ENCODE data around the gene FYN.

FYN gene

DNA sequence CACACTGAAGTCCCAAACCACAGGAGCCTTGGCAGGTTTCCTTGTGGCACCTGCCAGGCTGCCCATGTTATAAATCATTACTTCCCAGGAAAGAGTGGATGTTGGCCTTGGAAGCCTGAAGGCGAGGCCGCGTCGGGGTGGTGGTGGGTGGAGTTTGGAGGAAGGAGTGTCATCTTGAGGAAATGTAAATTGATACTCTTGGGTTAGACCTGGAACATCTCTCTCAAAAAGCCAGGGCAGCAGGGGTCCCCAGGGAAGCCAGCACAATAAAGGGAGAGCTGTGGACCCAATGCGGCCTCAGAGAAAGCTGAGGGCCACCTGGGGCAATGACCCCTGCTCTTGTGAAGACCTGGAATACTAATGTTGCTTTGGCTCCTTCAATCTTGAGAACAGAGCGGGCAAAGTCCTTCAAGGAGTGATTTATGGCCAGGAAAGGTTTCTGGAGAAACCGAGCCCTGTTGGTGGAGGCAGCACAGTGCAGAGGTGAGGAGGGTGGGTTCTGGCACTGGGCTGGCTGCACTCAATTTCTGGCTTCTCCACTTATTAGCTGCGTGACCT is 241.3 kb downstream of the FYN start:
- TF ChIP-seq RAD21 (IDR thresholded peaks at IDR 0.05; ENCODE audit: low read depth) (0 out of 2 replicates have a peak, but pooled peaks have one; percentile 4), TAF1 (IDR thresholded peaks at IDR 0.05; ENCODE audit: low read depth) (no peak), NFIC (IDR thresholded peaks at IDR 0.05) (peak; percentile 46)

DNA sequence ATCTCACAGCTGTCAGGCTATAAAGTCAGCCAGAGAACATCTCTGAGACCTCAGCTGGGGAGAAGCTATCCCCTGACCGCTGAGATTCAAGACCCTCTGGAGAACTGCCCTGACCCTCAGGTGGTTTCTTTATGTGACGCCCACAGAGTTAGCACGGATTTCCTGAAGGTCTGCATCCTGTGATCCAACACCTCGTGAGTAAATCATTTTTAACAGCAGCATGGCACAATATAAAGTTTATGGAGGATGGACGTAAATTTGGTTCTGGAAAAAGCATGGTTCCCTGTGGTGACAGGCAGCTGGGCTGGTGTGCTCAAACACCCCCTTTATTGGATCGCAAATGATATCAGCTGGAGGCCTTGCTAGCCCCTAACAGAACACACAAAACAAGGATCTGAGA is 242.2 kb downstream of the FYN start:
- TF ChIP-seq RAD21 (IDR thresholded peaks at IDR 0.05; ENCODE audit: low read depth) (no peak), CREB1 (IDR thresholded peaks at IDR 0.05; ENCODE audit: low read depth) (no peak), ZBTB7A (IDR thresholded peaks at IDR 0.05; ENCODE audit: low read depth) (no peak), TEAD4 (IDR thresholded peaks at IDR 0.05) (no peak), TAF1 (IDR thresholded peaks at IDR 0.05; ENCODE audit: low read depth) (no peak), CEBPB (IDR thresholded peaks at IDR 0.05) (no peak), EP300 (IDR thresholded peaks at IDR 0.05; ENCODE audit: borderline replicate concordance) (no peak), YY1 (IDR thresholded peaks at IDR 0.05; ENCODE audit: low read depth) (no peak), TCF12 (IDR thresholded peaks at IDR 0.05; ENCODE audit: low read depth) (no peak), EGR1 (IDR thresholded peaks at IDR 0.05) (no peak), FOXM1 (IDR thresholded peaks at IDR 0.05; ENCODE audit: borderline replicate concordance, low read depth) (no peak), NFIC (IDR thresholded peaks at IDR 0.05) (no peak)
- TF ChIP-seq, protein P1, sequence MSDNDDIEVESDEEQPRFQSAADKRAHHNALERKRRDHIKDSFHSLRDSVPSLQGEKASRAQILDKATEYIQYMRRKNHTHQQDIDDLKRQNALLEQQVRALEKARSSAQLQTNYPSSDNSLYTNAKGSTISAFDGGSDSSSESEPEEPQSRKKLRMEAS (IDR thresholded peaks at IDR 0.05) = no peak
- TF ChIP-seq, protein P2, sequence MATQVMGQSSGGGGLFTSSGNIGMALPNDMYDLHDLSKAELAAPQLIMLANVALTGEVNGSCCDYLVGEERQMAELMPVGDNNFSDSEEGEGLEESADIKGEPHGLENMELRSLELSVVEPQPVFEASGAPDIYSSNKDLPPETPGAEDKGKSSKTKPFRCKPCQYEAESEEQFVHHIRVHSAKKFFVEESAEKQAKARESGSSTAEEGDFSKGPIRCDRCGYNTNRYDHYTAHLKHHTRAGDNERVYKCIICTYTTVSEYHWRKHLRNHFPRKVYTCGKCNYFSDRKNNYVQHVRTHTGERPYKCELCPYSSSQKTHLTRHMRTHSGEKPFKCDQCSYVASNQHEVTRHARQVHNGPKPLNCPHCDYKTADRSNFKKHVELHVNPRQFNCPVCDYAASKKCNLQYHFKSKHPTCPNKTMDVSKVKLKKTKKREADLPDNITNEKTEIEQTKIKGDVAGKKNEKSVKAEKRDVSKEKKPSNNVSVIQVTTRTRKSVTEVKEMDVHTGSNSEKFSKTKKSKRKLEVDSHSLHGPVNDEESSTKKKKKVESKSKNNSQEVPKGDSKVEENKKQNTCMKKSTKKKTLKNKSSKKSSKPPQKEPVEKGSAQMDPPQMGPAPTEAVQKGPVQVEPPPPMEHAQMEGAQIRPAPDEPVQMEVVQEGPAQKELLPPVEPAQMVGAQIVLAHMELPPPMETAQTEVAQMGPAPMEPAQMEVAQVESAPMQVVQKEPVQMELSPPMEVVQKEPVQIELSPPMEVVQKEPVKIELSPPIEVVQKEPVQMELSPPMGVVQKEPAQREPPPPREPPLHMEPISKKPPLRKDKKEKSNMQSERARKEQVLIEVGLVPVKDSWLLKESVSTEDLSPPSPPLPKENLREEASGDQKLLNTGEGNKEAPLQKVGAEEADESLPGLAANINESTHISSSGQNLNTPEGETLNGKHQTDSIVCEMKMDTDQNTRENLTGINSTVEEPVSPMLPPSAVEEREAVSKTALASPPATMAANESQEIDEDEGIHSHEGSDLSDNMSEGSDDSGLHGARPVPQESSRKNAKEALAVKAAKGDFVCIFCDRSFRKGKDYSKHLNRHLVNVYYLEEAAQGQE (IDR thresholded peaks at IDR 0.05; ENCODE audit: low read depth) = no peak
- TF ChIP-seq, protein P3, sequence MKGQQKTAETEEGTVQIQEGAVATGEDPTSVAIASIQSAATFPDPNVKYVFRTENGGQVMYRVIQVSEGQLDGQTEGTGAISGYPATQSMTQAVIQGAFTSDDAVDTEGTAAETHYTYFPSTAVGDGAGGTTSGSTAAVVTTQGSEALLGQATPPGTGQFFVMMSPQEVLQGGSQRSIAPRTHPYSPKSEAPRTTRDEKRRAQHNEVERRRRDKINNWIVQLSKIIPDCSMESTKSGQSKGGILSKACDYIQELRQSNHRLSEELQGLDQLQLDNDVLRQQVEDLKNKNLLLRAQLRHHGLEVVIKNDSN (IDR thresholded peaks at IDR 0.05) = no peak

DNA sequence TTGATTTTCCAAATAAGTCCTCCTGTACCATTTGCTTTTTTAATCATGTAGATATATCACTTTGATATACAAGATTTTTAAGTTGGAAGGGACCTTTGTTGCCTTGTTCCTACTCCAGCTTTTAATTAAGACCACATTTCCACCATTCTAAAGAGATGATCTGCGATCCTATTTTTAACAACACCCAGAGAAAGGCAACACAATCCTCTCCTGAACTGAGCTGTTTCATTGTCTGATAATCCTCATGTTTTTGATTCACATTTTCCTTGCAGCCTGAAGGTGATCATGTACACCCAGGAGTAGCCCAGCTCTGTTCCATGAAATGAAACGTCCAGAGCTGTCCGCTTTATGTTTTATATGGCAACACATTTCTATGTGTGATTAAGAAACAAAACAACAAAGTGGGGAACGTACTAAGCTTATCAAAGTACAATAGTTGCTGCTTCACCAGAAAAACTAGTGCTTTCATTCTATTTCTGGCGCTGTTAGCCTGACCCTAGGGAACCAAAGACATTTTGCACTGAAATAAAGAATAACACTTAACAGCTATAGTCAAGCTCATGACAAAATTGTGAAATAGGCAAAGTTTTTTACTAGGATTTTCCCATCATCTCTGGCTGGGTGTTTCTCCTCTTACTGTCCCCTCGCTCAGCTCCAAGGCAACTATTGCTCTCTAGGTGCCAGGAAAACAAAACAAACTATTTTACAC is 245.0 kb downstream of the FYN start:
- TF ChIP-seq RAD21 (IDR thresholded peaks at IDR 0.05; ENCODE audit: low read depth) (no peak), NFIC (IDR thresholded peaks at IDR 0.05) (no peak), CEBPB (IDR thresholded peaks at IDR 0.05) (no peak), EP300 (IDR thresholded peaks at IDR 0.05; ENCODE audit: borderline replicate concordance) (no peak), TAF1 (IDR thresholded peaks at IDR 0.05; ENCODE audit: low read depth) (no peak), TCF12 (IDR thresholded peaks at IDR 0.05; ENCODE audit: low read depth) (no peak), FOXM1 (IDR thresholded peaks at IDR 0.05; ENCODE audit: borderline replicate concordance, low read depth) (no peak), ZBTB7A (IDR thresholded peaks at IDR 0.05; ENCODE audit: low read depth) (no peak), CREB1 (IDR thresholded peaks at IDR 0.05; ENCODE audit: low read depth) (no peak), TEAD4 (IDR thresholded peaks at IDR 0.05) (no peak), YY1 (IDR thresholded peaks at IDR 0.05; ENCODE audit: low read depth) (no peak), EGR1 (IDR thresholded peaks at IDR 0.05) (no peak)
- TF ChIP-seq, protein P3 (IDR thresholded peaks at IDR 0.05) = no peak
- TF ChIP-seq, protein P1 (IDR thresholded peaks at IDR 0.05) = no peak
- TF ChIP-seq, protein P2 (IDR thresholded peaks at IDR 0.05; ENCODE audit: low read depth) = no peak

DNA sequence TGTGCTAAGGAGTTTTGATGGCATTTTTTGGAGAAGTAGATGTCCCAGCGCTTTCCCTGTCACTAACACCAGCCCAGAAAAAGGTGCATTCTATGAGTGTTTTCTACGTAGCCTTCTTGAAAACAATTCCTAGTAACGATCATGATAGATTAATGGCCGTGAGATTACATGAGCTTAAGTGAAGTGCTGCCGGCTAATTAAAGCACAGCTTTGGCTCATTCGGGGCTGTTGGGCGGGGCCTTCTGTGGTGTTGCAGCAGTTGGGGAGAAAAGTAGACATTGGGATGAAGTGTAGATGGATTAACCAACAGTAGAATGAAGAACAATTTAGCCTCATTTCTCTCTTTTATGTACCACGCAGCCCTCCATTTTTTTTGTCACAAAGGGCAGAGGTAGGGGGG is 246.8 kb downstream of the FYN start:
- no peak for TF ChIP-seq FOXM1 (IDR thresholded peaks at IDR 0.05; ENCODE audit: borderline replicate concordance, low read depth)
- TF ChIP-seq YY1 (IDR thresholded peaks at IDR 0.05; ENCODE audit: low read depth) = no peak
- TF ChIP-seq, protein P1 (IDR thresholded peaks at IDR 0.05) = no peak
- no peak for TF ChIP-seq EP300 (IDR thresholded peaks at IDR 0.05; ENCODE audit: borderline replicate concordance)

DNA sequence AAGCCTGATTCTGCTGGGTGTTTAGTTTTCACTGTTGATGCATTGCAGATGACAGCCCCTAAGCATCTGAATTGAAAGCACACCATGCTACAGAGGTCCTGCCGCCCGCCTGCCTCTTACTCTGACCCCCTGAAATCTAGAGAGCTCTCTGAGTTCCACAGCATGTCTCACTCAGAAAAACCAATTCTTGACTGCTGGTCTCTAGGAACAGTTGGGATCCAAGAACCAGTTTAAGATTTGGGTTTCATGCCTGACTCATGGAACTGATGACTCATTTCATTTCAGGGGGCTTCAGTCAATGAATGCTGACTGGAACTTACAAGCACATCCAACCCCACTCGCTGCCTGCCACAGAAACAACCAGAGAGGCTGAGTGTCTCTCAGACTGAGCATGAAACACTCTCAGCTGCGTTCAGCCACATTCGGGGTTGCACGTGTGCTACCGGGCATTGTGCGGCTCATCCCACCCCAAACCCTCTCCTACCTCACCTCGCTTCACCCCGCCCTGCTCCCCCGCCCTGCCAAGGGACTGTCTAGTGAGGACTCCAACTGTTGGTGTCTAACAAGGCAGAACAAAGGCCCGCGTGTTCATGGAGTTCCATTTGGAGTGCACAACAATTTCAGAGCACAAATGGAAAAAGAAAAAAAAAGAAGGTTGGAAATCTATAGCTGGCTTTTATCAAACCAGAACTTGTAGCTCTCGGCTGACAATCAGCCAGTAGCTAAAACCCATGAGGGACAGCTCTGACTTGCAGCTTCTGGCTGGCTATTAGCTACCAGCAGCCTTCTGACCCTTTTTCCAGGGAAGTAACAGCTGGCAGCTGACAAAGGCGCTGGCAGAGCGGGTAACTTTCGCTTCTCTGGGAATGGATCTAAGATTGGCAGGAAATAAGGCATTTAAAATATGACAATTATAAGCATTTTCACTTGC is 247.5 kb downstream of the FYN start:
- no peak for TF ChIP-seq CEBPB (IDR thresholded peaks at IDR 0.05)

Measured in Ishikawa (cell line).